ENCODE measurements around the gene TTC9B. TPM values are rescaled to one million over a fixed set of nuclear protein-coding genes. Genes with fewer than 3 reads are reported as not detected.

The TTC9B gene
- total RNA-seq, 1 donor from 2014 or later: not detected

DNA sequence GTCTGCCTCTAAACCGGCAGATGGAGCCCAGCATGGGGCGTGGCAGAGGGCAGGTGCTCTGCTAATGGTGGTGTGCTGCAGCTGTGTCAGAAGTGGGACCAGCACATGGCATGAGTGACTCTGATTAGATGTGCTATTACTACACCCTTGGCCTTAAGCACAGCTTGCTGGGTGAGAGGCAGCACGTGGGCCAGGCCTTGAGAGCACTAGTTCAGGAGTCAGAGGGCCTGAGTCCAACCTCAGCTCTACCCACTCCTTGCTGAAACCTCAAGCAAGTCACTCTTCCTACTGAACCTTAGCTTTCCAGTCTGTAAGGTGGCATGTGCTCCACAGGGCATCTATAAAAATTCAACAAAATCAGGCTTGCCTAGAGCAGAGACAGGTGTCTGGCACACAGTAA, 44.2 kb upstream of the TTC9B start:
- intact Hi-C loops (cut with DNase I): no loop called here
- H3K4me3 ChIP-seq: no peak overlapping the region
- H3K4me1 ChIP-seq: peaks cover 33% of the 10 kb centered on the region
- no peaks in the 10 kb centered on the region for H3K27me3 ChIP-seq
- DNase-seq (ENCODE audit: extremely low spot score in 2 of 2): no peak
- H3K27ac ChIP-seq: no peak overlapping the region
- no peak for TF ChIP-seq POLR2A (IDR thresholded peaks at IDR 0.05)
- TF ChIP-seq POLR2AphosphoS5 (IDR thresholded peaks at IDR 0.05; ENCODE audit: insufficient read depth in 1 of 2, low read depth in 1 of 2): no peak
- TF ChIP-seq, protein P1, sequence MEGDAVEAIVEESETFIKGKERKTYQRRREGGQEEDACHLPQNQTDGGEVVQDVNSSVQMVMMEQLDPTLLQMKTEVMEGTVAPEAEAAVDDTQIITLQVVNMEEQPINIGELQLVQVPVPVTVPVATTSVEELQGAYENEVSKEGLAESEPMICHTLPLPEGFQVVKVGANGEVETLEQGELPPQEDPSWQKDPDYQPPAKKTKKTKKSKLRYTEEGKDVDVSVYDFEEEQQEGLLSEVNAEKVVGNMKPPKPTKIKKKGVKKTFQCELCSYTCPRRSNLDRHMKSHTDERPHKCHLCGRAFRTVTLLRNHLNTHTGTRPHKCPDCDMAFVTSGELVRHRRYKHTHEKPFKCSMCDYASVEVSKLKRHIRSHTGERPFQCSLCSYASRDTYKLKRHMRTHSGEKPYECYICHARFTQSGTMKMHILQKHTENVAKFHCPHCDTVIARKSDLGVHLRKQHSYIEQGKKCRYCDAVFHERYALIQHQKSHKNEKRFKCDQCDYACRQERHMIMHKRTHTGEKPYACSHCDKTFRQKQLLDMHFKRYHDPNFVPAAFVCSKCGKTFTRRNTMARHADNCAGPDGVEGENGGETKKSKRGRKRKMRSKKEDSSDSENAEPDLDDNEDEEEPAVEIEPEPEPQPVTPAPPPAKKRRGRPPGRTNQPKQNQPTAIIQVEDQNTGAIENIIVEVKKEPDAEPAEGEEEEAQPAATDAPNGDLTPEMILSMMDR (IDR thresholded peaks at IDR 0.05): no peak
- no peaks in the 10 kb centered on the region for H3K9me3 ChIP-seq
- H3K36me3 ChIP-seq: peaks cover 0 to 11% of the 10 kb centered on the region in 2 donors

DNA sequence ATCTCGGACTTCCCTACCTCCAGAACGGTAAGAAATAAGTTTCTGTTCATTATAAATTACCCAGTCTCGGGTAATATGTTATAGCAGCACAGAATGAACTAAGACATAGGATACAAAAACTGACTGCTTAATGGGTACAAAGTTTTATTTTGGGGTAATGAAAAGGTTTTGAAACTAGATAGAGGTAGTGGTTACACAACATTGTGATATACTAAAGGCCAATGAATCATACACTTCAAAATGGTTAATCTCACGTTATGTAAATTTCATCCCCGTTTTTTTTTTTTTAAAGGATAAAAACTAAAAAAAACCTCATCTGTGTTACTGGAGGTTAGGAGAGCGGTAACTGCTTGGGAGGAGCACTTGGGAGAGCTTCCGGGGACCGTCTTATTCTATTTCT, 43.4 kb upstream of the TTC9B start:
- Histone ChIP-seq H3K4me3 (no peak overlapping the region), H3K36me3 (peaks cover 0 to 11% of the 10 kb centered on the region in 2 donors), H3K27me3 (no peaks in the 10 kb centered on the region), H3K27ac (no peak overlapping the region), H3K9me3 (no peaks in the 10 kb centered on the region), H3K4me1 (peaks cover 31% of the 10 kb centered on the region)
- intact Hi-C loops (cut with DNase I): no loop called here
- TF ChIP-seq POLR2A (IDR thresholded peaks at IDR 0.05) (no peak), POLR2AphosphoS5 (IDR thresholded peaks at IDR 0.05; ENCODE audit: insufficient read depth in 1 of 2, low read depth in 1 of 2) (no peak)
- TF ChIP-seq, protein P1 (IDR thresholded peaks at IDR 0.05): no peak
- DNase-seq (ENCODE audit: extremely low spot score in 2 of 2): no peak

DNA sequence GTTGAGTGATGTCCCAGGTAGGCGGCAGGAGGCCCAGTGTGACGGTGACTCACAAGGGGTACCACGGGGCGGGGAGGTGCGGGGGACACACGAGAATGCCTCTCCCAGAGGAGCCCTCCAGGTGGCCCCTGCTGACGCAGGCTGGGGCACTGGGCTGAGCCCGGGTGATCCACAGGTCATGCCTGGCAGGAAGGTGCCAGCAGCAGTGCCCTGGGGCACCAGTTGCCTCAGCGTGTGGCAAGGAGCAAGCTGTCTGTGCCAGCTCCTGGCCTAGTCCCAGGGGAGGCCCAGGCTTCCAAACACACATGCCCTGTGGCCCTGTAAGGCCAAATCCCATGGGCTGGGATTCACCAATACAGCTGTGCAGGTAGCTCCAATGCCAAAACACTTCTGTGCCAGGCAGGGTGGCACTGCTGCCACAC, 38.9 kb upstream of the TTC9B start:
- DNase-seq (ENCODE audit: extremely low spot score in 2 of 2): no peak
- H3K27ac ChIP-seq: no peak overlapping the region
- H3K27me3 ChIP-seq: no peaks in the 10 kb centered on the region
- intact Hi-C loops (cut with DNase I): no loop called here
- TF ChIP-seq, protein P1 (IDR thresholded peaks at IDR 0.05): no peak
- TF ChIP-seq POLR2A (IDR thresholded peaks at IDR 0.05) (no peak), POLR2AphosphoS5 (IDR thresholded peaks at IDR 0.05; ENCODE audit: insufficient read depth in 1 of 2, low read depth in 1 of 2) (no peak)
- H3K4me1 ChIP-seq: peaks cover 40% of the 10 kb centered on the region
- H3K36me3 ChIP-seq: peaks cover 0 to 33% of the 10 kb centered on the region in 2 donors
- no peaks in the 10 kb centered on the region for H3K9me3 ChIP-seq
- H3K4me3 ChIP-seq: no peak overlapping the region

DNA sequence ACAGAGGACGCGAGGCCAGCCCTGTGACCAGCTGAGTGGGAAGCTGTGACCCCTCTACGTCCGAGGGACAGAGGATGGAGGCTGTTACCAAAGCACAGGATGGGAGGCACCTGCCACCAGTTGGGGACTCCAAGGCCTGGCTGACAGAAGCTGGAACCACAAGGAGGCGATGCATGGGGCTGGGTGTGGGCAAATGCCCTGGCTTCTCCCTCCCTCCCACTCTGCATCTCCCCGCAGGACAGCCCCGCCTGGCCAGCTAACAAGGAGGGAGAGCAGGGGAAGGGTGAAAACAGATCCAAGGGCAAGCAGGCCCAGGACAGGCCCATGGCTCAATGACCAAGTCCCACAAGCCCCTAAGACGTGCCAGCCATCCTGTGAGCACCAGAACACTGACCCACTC, 38.3 kb upstream of the TTC9B start:
- DNase-seq (ENCODE audit: extremely low spot score in 2 of 2): no peak
- intact Hi-C loops (cut with DNase I): no loop called here
- Histone ChIP-seq H3K4me1 (peaks cover 43% of the 10 kb centered on the region), H3K36me3 (peaks cover 0 to 33% of the 10 kb centered on the region in 2 donors), H3K4me3 (no peak overlapping the region), H3K27me3 (no peaks in the 10 kb centered on the region), H3K27ac (no peak overlapping the region), H3K9me3 (no peaks in the 10 kb centered on the region)
- TF ChIP-seq POLR2AphosphoS5 (IDR thresholded peaks at IDR 0.05; ENCODE audit: insufficient read depth in 1 of 2, low read depth in 1 of 2): no peak
- TF ChIP-seq, protein P1 (IDR thresholded peaks at IDR 0.05): no peak
- no peak for TF ChIP-seq POLR2A (IDR thresholded peaks at IDR 0.05)

DNA sequence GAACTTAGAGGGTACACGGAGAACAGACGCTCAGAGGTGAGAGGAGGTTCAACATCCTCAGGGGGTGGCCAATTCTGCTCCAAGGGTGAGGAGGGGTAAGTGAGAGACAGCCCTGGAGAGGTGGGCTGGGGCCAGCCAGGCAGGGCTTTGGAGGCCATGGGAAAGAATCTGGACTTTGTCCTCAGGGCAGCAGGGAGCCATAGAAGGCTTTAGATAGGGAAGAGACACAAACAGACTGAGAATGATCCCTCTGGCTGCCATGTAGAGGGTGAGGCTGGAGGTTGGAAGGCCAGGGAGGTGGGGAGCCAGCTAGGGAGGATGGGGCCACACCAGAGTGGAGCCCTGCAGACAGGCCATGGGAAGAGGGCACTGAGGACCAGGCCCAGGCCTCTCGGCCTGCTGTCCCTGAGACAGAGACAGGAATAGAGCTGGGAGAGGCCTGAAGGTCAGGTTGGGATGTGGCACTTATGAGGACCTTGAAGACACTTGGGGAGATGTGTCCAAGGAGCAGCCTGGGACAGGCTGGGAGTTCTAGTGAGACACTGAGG, 37.5 kb upstream of the TTC9B start:
- no peak overlapping the region for H3K27ac ChIP-seq
- intact Hi-C loops (cut with DNase I): no loop called here
- no peak for DNase-seq (ENCODE audit: extremely low spot score in 2 of 2)
- no peaks in the 10 kb centered on the region for H3K27me3 ChIP-seq
- H3K4me3 ChIP-seq: no peak overlapping the region
- H3K9me3 ChIP-seq: no peaks in the 10 kb centered on the region
- peaks cover 0 to 33% of the 10 kb centered on the region in 2 donors for H3K36me3 ChIP-seq
- H3K4me1 ChIP-seq: peaks cover 37% of the 10 kb centered on the region
- TF ChIP-seq, protein P1 (IDR thresholded peaks at IDR 0.05): no peak
